NCI-H146 treated with DMSO at 0.1 percent for 48 hours (cell line): ENCODE results near the gene ZNF326.

ENCODE experiments used
- DNase-seq: peaks from one replicate; lab custom pipeline; 2025; ENCODE audit not compliant: unreplicated experiment; lab: John Stamatoyannopoulos, UW

Gene ZNF326

GRCh38 chr1:89994805-89995597, at the start of gene ZNF326:
Gene ZNF326 (plus strand): TSS chr1:89995110. CDS start chr1:89995258, 148 bp downstream.
- peak; percentile 91 for DNase-seq

- DNase-seq, result no peak
Measured at GRCh38 chr1:89945852-89946476, 48.9 kb upstream of the ZNF326 start.

GRCh38 chr1:89946532-89946931, 48.4 kb upstream of the ZNF326 start:
- no peak for DNase-seq

- DNase-seq, result no peak
Measured at GRCh38 chr1:89948722-89949345, 46.1 kb upstream of the ZNF326 start.

GRCh38 chr1:89949991-89950624, 44.8 kb upstream of the ZNF326 start:
- DNase-seq, result no peak

- DNase-seq, result no peak
Measured at GRCh38 chr1:89950703-89951102, 44.2 kb upstream of the ZNF326 start.

GRCh38 chr1:89951766-89952604, 42.9 kb upstream of the ZNF326 start:
- no peak for DNase-seq

- DNase-seq, result no peak
Measured at GRCh38 chr1:89952605-89953130, 42.2 kb upstream of the ZNF326 start.

- no peak for DNase-seq
Measured at GRCh38 chr1:89953131-89953626, 41.7 kb upstream of the ZNF326 start.

- DNase-seq, result no peak
Measured at GRCh38 chr1:89953929-89954328, 41.0 kb upstream of the ZNF326 start.

- no peak for DNase-seq
Measured at GRCh38 chr1:89954401-89954800, 40.5 kb upstream of the ZNF326 start.

GRCh38 chr1:89955311-89956205, 39.4 kb upstream of the ZNF326 start:
- no peak for DNase-seq

GRCh38 chr1:89957107-89957506, 37.8 kb upstream of the ZNF326 start:
- DNase-seq, result no peak

GRCh38 chr1:89958851-89959654, 35.9 kb upstream of the ZNF326 start:
- no peak for DNase-seq

- no peak for DNase-seq
Measured at GRCh38 chr1:89959719-89960118, 35.2 kb upstream of the ZNF326 start.

GRCh38 chr1:89962024-89962741, 32.7 kb upstream of the ZNF326 start:
- no peak for DNase-seq

GRCh38 chr1:89962742-89963075, 32.2 kb upstream of the ZNF326 start:
- no peak for DNase-seq

GRCh38 chr1:89965193-89965768, 29.6 kb upstream of the ZNF326 start:
- DNase-seq, result peak; percentile 69
